Liver (tissue), 3 donors: ENCODE results near the gene ZGLP1.

Experiments used
- GABPA ChIP-seq, 2 donors: IDR thresholded peaks in 1 of 2; conservative IDR thresholded peaks in 1 of 2; 2 replicates each; pipeline ENCODE4 v1.6.1; 2016; ENCODE audit warnings: antibody characterized with exemption in 2 of 2, mild to moderate bottlenecking in 1 of 2, moderate library complexity in 1 of 2
- SP1 ChIP-seq: IDR thresholded peaks from 2 replicates; pipeline ENCODE4 v1.6.1; 2018; ENCODE audit warnings: antibody characterized with exemption, mild to moderate bottlenecking
- TAF1 ChIP-seq: conservative IDR thresholded peaks from 2 replicates; pipeline ENCODE4 v1.6.1; 2016; ENCODE audit warnings: antibody characterized with exemption, mild to moderate bottlenecking
- TF ChIP-seq, protein P1 (sequence below): fragments of 150-350 bp; IDR thresholded peaks from 2 replicates; pipeline ENCODE4 v1.5.1; 2017; ENCODE audit warnings: improper control_type of control experiment, low read depth, low read length; ENCODE audit not compliant: missing input control
- TF ChIP-seq, protein P2 (sequence below): IDR thresholded peaks from 2 replicates; pipeline ENCODE4 v1.6.1; 2016; ENCODE audit warnings: antibody characterized with exemption
- donor health status: healthy.
- donor health status: healthy.

GRCh38 chr19:10352764-10353671, 43.4 kb upstream of the ZGLP1 start:
- TF ChIP-seq, protein P1, sequence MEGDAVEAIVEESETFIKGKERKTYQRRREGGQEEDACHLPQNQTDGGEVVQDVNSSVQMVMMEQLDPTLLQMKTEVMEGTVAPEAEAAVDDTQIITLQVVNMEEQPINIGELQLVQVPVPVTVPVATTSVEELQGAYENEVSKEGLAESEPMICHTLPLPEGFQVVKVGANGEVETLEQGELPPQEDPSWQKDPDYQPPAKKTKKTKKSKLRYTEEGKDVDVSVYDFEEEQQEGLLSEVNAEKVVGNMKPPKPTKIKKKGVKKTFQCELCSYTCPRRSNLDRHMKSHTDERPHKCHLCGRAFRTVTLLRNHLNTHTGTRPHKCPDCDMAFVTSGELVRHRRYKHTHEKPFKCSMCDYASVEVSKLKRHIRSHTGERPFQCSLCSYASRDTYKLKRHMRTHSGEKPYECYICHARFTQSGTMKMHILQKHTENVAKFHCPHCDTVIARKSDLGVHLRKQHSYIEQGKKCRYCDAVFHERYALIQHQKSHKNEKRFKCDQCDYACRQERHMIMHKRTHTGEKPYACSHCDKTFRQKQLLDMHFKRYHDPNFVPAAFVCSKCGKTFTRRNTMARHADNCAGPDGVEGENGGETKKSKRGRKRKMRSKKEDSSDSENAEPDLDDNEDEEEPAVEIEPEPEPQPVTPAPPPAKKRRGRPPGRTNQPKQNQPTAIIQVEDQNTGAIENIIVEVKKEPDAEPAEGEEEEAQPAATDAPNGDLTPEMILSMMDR = no peak
- TF ChIP-seq GABPA (IDR thresholded peaks at IDR 0.05 in 1 of 2, conservative IDR thresholded peaks at IDR 0.05 in 1 of 2) (no peak), SP1 (peak; percentile 91), TAF1 (no peak)
- TF ChIP-seq, protein P2, sequence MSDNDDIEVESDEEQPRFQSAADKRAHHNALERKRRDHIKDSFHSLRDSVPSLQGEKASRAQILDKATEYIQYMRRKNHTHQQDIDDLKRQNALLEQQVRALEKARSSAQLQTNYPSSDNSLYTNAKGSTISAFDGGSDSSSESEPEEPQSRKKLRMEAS = peak; percentile 70
